WERI-Rb-1 (cell line): ENCODE data around the gene FAM50A.

Experiments used
- DNase-seq: peaks from one replicate; pipeline ENCODE4 v3.0.0-alpha.2; 2020
- H3K27ac ChIP-seq: fragments of 250-450 bp; sonication (Bioruptor Pico); 2 replicates; pipeline ENCODE4 v1.5.1; 2020; ENCODE audit warnings: mild to moderate bottlenecking, moderate library complexity
- H3K27me3 ChIP-seq: fragments of 250-450 bp; sonication (Bioruptor Pico); 2 replicates; pipeline ENCODE4 v1.5.1; 2021; ENCODE audit warnings: mild to moderate bottlenecking, low read depth, moderate library complexity; ENCODE audit not compliant: insufficient read depth, severe bottlenecking
- H3K36me3 ChIP-seq: fragments of 250-450 bp; sonication (Bioruptor Pico); 2 replicates; pipeline ENCODE4 v1.5.1; 2020; ENCODE audit warnings: mild to moderate bottlenecking, moderate library complexity
- H3K4me3 ChIP-seq: 2 replicates; pipeline ENCODE4 v1.5.1; 2011; ENCODE audit warnings: low read depth, mild to moderate bottlenecking, control low read depth, low read length
- H3K9me3 ChIP-seq: fragments of 250-450 bp; sonication (Bioruptor Pico); 2 replicates; pipeline ENCODE4 v1.5.1; 2021; ENCODE audit warnings: mild to moderate bottlenecking, moderate library complexity; ENCODE audit not compliant: severe bottlenecking
- TF ChIP-seq, protein P1 (sequence below): IDR thresholded peaks from 2 replicates; pipeline ENCODE4 v1.5.1; 2011; ENCODE audit warnings: low read depth, mild to moderate bottlenecking, control low read depth, inconsistent platforms, low read length

FAM50A gene

DNA sequence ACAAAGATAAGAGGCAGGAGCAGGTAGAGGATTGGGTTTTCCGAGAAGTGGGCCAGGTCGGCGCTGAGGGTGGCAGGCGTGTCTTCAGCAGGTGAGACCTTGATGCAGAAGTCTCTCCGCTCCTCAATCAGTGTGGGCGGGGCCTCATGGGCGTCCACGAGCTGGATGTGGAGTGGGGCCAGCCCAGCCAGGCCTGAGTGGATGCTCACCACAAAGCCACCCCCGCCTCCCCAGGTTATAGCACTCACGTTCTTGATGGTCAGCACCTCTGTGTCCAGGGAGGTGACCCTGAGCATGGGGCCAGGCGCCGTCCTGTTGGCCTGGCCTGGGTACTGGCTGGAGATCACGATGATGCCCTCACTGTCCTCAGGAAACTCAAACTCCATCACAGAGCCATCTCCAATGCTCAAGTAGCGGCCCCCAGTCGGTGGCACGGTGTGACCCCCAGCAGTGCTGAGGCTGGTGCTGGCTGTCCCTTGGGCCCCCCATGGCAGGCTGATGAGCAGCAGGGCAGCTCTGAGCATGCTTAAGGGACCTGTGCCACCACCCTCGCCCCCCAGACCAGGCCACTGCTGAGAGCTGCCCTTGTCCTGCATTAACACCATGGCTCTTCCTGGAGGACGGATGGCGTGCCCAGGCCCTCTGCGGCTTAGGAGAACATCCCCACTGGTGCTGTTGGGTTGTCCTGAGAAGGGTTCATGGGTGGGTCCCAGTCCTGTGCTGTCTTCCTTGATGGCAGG is 44.6 kb downstream of the FAM50A start:
- peaks cover 26% of the 10 kb centered on the region for H3K36me3 ChIP-seq
- no peak overlapping the region for H3K4me3 ChIP-seq
- peaks cover 7% of the 10 kb centered on the region for H3K27me3 ChIP-seq
- no peak overlapping the region for H3K27ac ChIP-seq
- H3K9me3 ChIP-seq, result peaks cover 5% of the 10 kb centered on the region
- no peak for DNase-seq
- TF ChIP-seq, protein P1, sequence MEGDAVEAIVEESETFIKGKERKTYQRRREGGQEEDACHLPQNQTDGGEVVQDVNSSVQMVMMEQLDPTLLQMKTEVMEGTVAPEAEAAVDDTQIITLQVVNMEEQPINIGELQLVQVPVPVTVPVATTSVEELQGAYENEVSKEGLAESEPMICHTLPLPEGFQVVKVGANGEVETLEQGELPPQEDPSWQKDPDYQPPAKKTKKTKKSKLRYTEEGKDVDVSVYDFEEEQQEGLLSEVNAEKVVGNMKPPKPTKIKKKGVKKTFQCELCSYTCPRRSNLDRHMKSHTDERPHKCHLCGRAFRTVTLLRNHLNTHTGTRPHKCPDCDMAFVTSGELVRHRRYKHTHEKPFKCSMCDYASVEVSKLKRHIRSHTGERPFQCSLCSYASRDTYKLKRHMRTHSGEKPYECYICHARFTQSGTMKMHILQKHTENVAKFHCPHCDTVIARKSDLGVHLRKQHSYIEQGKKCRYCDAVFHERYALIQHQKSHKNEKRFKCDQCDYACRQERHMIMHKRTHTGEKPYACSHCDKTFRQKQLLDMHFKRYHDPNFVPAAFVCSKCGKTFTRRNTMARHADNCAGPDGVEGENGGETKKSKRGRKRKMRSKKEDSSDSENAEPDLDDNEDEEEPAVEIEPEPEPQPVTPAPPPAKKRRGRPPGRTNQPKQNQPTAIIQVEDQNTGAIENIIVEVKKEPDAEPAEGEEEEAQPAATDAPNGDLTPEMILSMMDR, result no peak

DNA sequence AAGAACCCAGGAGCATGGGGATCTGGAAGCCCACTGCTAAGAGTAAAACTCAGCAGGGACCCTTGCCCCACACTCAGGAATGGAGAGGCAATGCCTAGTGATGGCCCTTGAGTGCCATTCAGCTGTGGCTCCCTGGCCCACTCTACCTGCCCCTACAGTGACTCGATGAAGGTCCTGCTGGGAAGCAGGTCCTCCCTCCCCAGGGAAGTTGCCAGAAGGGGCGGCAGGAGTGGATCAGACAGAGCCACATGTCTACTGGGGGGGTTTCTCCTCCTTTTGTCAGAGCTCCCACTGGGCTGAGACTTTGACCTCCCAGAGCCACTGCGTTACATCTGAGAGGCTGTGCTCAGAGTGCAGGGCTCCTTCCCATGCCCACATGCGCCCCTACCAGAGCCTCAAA is 45.2 kb downstream of the FAM50A start:
- Histone ChIP-seq H3K27ac (no peak overlapping the region), H3K27me3 (peaks cover 7% of the 10 kb centered on the region), H3K4me3 (no peak overlapping the region), H3K9me3 (peaks cover 5% of the 10 kb centered on the region), H3K36me3 (peaks cover 20% of the 10 kb centered on the region)
- TF ChIP-seq, protein P1, result no peak
- DNase-seq, result no peak

DNA sequence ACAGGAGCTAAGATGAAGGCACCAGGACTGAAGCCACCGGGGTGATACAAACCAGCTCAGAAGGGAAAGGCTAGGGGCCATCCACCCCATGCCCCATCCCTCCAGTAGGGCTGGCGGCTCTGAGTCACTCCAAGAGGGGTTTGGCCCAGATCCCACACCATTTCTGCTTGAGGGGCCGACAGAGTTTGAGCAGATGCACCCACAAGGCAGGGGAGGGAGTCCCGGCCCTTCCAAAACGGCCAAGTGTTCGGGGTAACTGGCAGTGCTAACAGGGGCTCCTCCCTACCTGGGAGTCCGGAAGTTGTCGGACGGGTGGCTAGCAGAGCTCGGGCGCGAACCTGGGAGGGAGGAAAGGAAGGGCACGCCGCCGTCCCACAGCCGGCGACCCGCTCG is 46.1 kb downstream of the FAM50A start:
- Histone ChIP-seq H3K27me3 (peaks cover 7% of the 10 kb centered on the region), H3K4me3 (peak overlapping the region; percentile 56), H3K9me3 (peaks cover 5% of the 10 kb centered on the region), H3K27ac (peak overlapping the region; percentile 77), H3K36me3 (peaks cover 11% of the 10 kb centered on the region)
- TF ChIP-seq, protein P1, result no peak
- DNase-seq, result no peak

DNA sequence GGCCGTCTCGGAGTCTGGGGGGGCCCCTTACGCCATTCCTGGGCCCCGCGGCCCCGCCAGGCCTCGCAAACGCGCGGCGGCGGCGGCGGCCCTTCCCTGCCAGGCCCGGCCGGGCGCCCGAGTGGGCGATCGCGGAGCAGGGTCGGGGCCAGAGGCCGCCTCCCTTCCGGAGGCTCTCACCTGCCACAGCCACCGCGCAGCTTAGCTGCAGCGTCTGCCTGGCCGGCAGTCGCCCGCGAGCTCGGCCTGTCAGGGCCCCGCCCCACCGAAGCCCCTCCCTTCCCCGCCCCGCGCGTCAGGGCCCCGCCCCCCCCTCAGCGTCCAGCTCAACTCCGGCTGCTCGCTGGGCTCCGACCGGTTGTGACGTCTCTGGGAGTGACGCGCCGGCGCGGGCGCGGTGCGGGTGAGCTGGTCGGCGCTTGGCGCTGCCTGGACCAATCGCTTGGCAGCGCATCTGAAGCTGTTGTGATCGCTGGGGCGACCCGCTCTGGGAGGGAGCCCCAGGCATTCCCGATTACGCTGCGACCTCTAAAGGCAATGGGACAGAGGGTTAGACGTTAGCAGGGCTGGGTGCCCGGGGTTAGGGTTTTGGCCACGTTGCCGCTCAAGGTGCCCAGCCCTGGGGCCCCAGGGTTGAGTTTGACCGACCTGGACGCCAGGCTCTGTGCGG is 46.6 kb downstream of the FAM50A start, which contains the start of gene SLC10A3:
SLC10A3 (minus strand) TSS at position 216 of the 670 bp plus-strand sequence. CDS start 1,689 bp downstream, outside the sequence.
- TF ChIP-seq, protein P1, result 0 out of 2 replicates have a peak, but pooled peaks have one; percentile 30
- Histone ChIP-seq H3K9me3 (peaks cover 5% of the 10 kb centered on the region), H3K27me3 (peaks cover 7% of the 10 kb centered on the region), H3K27ac (peak within 1 kb of the TSS; percentile 90), H3K4me3 (peak within 1 kb of the TSS; percentile 77), H3K36me3 (peaks cover 8% of the 10 kb centered on the region)
- DNase-seq, result peak; percentile 98

DNA sequence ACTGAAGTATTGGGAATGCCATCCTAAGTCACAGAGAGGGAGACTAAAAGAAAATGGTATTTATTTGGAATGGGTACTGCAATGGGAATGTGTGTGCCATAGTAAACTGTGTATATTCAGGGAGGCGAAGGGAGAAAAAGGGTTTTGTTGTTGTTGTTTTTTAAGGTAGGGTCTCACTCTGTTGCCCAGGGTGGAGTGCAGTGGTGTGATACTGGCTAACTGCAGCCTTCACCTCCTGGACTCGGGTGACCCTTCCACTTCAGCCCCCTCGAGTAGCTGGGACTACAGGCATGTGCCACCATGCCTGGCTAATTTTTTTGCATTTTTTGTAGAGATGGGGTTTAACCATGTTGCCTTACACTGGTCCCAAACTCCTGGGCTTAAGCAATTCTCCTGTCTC is 50.8 kb downstream of the FAM50A start:
- no peak for DNase-seq
- TF ChIP-seq, protein P1, result no peak
- no peak overlapping the region for H3K27ac ChIP-seq

More for the DNA sequence above, 50.8 kb downstream of the FAM50A start:
- Histone ChIP-seq H3K4me3 (no peak overlapping the region), H3K9me3 (peaks cover 5% of the 10 kb centered on the region), H3K36me3 (no peaks in the 10 kb centered on the region), H3K27me3 (peaks cover 4% of the 10 kb centered on the region)
